NAMALWA (cell line): ENCODE data around the gene CA10.

Experiments
- DNase-seq: peaks from one replicate; pipeline ENCODE4 v3.0.0-alpha.2; 2015; ENCODE audit warnings: low spot score

CA10 gene

GRCh38 chr17:51947160-51947735 is 211.3 kb downstream of the CA10 start:
- no peak for DNase-seq

GRCh38 chr17:51946311-51946710 is 212.2 kb downstream of the CA10 start:
- DNase-seq = no peak

GRCh38 chr17:51941272-51941671 is 217.2 kb downstream of the CA10 start:
- no peak for DNase-seq

GRCh38 chr17:51937264-51937663 is 221.2 kb downstream of the CA10 start:
- DNase-seq = no peak

GRCh38 chr17:51935477-51935876 is 223.0 kb downstream of the CA10 start:
- DNase-seq = no peak

GRCh38 chr17:51933647-51934046 is 224.9 kb downstream of the CA10 start:
- DNase-seq = no peak

GRCh38 chr17:51926448-51926847 is 232.1 kb downstream of the CA10 start:
- DNase-seq = no peak

GRCh38 chr17:51921500-51921899 is 237.0 kb downstream of the CA10 start:
- no peak for DNase-seq

- DNase-seq = no peak
Observed at GRCh38 chr17:51914577-51914976, 243.9 kb downstream of the CA10 start.

GRCh38 chr17:51913491-51914205 is 244.9 kb downstream of the CA10 start:
- DNase-seq = no peak

- no peak for DNase-seq
Observed at GRCh38 chr17:51912939-51913338, 245.6 kb downstream of the CA10 start.

- no peak for DNase-seq
Observed at GRCh38 chr17:51911237-51911636, 247.3 kb downstream of the CA10 start.

GRCh38 chr17:51909971-51910370 is 248.5 kb downstream of the CA10 start:
- DNase-seq = no peak

GRCh38 chr17:51908841-51909537 is 249.5 kb downstream of the CA10 start:
- DNase-seq = no peak

GRCh38 chr17:51907041-51907440 is 251.5 kb downstream of the CA10 start:
- DNase-seq = no peak

- no peak for DNase-seq
Observed at GRCh38 chr17:51904379-51904778, 254.1 kb downstream of the CA10 start.

GRCh38 chr17:51901242-51901641 is 257.3 kb downstream of the CA10 start:
- DNase-seq = no peak

GRCh38 chr17:51891936-51892335 is 266.6 kb downstream of the CA10 start:
- no peak for DNase-seq

- no peak for DNase-seq
Observed at GRCh38 chr17:51890710-51891109, 267.8 kb downstream of the CA10 start.

GRCh38 chr17:51888816-51889215 is 269.7 kb downstream of the CA10 start:
- DNase-seq = no peak

GRCh38 chr17:51876986-51877385 is 281.5 kb downstream of the CA10 start:
- no peak for DNase-seq

GRCh38 chr17:51873302-51873701 is 285.2 kb downstream of the CA10 start:
- no peak for DNase-seq

- DNase-seq = peak; percentile 29
Observed at GRCh38 chr17:51869387-51869786, 289.1 kb downstream of the CA10 start.
